Measurements from ENCODE around the gene LACTB. TPM values are rescaled to one million over a fixed set of nuclear protein-coding genes. Genes with fewer than 3 reads are reported as not detected.

LACTB gene
- total RNA-seq, 1 donor from 2014 or later: 10.9 TPM

DNA sequence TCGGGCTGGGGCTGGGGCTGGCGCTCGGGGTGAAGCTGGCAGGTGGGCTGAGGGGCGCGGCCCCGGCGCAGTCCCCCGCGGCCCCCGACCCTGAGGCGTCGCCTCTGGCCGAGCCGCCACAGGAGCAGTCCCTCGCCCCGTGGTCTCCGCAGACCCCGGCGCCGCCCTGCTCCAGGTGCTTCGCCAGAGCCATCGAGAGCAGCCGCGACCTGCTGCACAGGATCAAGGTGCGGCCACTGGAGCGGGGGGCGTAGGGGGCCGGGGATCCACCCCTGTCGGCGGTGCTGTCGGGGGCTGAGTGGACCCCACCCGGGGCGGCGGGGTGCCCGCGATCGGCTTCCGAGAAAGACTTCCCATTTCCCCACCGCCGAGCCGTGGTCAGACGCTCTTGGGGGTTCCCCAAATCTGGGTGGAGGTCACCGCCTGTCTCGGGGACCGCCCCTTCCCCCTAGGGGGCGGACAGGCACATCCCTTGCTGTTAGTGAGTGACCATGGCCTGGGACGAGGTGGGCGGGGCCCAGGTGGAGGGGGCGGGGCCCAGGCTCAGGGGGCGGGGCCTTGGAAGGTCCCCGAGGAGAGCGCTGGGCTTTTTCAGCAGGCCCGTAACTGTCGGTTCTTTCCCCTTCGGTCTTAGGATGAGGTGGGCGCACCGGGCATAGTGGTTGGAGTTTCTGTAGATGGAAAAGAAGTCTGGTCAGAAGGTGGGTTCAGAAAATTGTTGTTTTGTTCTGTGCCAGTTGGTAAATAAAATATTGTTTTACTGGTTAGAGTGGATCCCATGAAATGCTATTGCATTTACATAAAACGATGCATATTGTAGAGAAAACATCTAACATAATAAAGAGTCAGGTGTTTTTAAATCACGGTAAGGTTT lies 578 bp downstream of the LACTB start:
- TF ChIP-seq CTCF (conservative IDR thresholded peaks at IDR 0.05): peak; percentile 62
- H3K27me3 Mint-ChIP-seq: no peaks in the 10 kb centered on the region
- H3K4me1 Mint-ChIP-seq (ENCODE audit: unreplicated experiment): peaks cover 5% of the 10 kb centered on the region
- H3K27ac Mint-ChIP-seq: peak overlapping the region; percentile 74
- peak; percentile 83 for DNase-seq (ENCODE audit: extremely low spot score, unreplicated experiment)
- H3K36me3 Mint-ChIP-seq: peaks cover 2% of the 10 kb centered on the region
- H3K4me3 Mint-ChIP-seq: peak overlapping the region; percentile 93
- H3K9me3 Mint-ChIP-seq: peaks cover 9% of the 10 kb centered on the region

DNA sequence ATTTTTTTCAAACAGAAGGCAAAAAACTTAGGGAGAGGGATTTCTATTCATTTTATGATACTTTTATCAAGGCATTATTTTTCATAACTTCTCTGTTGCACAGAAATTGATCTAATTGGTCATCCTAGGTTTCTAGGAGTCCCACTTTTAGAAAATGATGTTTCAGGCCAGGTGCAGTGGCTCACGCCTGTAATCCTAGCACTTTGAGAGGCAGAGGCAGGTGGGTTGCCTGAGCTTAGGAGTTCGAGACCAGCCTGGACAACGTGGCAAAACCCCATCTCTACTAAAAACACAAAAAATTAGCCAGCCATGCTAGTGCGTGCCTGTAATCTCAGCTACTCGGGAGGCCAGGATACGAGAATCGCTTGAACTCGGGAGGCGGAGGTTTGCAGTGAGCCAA lies 2.8 kb downstream of the LACTB start:
- H3K36me3 Mint-ChIP-seq: peaks cover 10% of the 10 kb centered on the region
- H3K27me3 Mint-ChIP-seq: no peaks in the 10 kb centered on the region
- TF ChIP-seq CTCF (conservative IDR thresholded peaks at IDR 0.05): no peak
- H3K27ac Mint-ChIP-seq: no peak overlapping the region
- DNase-seq (ENCODE audit: extremely low spot score, unreplicated experiment): no peak
- peaks cover 5% of the 10 kb centered on the region for H3K4me1 Mint-ChIP-seq (ENCODE audit: unreplicated experiment)
- H3K4me3 Mint-ChIP-seq: no peak overlapping the region
- H3K9me3 Mint-ChIP-seq: peaks cover 6% of the 10 kb centered on the region

DNA sequence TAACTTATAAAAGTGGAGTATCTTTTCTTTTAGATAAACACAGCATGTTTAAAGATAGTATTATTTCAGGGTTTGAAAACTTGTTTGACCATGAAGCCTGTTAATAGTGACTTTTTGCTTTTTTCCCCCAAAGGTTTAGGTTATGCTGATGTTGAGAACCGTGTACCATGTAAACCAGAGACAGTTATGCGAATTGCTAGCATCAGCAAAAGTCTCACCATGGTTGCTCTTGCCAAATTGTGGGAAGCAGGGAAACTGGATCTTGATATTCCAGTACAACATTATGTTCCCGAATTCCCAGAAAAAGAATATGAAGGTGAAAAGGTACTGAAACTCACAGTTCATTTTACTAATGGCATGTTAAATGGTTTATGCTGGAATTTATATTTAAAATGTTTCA lies 5.1 kb downstream of the LACTB start:
- Mint-ChIP-seq H3K27me3 (no peaks in the 10 kb centered on the region), H3K9me3 (no peaks in the 10 kb centered on the region), H3K4me3 (no peak overlapping the region), H3K36me3 (peaks cover 11% of the 10 kb centered on the region), H3K4me1 (ENCODE audit: unreplicated experiment) (no peaks in the 10 kb centered on the region), H3K27ac (no peak overlapping the region)
- TF ChIP-seq CTCF (conservative IDR thresholded peaks at IDR 0.05): no peak
- DNase-seq (ENCODE audit: extremely low spot score, unreplicated experiment): no peak

DNA sequence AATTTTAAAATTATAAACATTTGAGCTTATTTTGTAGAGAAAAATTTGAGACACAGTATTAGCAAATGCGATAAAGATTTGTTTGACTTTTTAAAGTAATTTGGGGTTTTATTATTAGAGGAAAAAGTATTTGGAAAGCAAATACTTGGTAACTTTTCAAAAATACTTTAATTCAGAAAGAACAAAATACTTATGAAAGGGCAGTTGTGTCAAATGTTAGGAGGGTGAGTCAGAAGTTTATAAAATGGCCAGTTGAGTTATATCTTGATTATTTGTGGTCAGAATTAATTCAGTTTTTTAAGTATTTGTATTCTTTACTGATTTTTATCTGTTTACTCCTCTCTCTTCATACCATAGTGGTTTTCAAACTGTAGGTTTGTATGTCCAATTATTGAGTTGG lies 12.1 kb downstream of the LACTB start:
- H3K36me3 Mint-ChIP-seq: peaks cover 5% of the 10 kb centered on the region
- no peaks in the 10 kb centered on the region for H3K9me3 Mint-ChIP-seq
- H3K4me3 Mint-ChIP-seq: no peak overlapping the region
- TF ChIP-seq CTCF (conservative IDR thresholded peaks at IDR 0.05): no peak
- DNase-seq (ENCODE audit: extremely low spot score, unreplicated experiment): no peak
- H3K27ac Mint-ChIP-seq: no peak overlapping the region
- H3K4me1 Mint-ChIP-seq (ENCODE audit: unreplicated experiment): no peaks in the 10 kb centered on the region
- no peaks in the 10 kb centered on the region for H3K27me3 Mint-ChIP-seq

GRCh38 chr15:63134245-63134985 lies 12.8 kb downstream of the LACTB start:
- Mint-ChIP-seq H3K4me3 (no peak overlapping the region), H3K4me1 (ENCODE audit: unreplicated experiment) (no peaks in the 10 kb centered on the region), H3K27ac (no peak overlapping the region), H3K36me3 (peaks cover 2% of the 10 kb centered on the region), H3K9me3 (no peaks in the 10 kb centered on the region), H3K27me3 (no peaks in the 10 kb centered on the region)
- no peak for TF ChIP-seq CTCF (conservative IDR thresholded peaks at IDR 0.05)
- no peak for DNase-seq (ENCODE audit: extremely low spot score, unreplicated experiment)

Data from type B pancreatic cell (in vitro differentiated cells).